SJSA1 (cell line): ENCODE results near the gene ZBTB16. TPM values are rescaled to one million over a fixed set of nuclear protein-coding genes. Genes with fewer than 3 reads are reported as not detected.

Experiments used
- DNase-seq, 2 experiments: peaks; one replicate each; pipeline ENCODE4 v3.0.0-alpha.2; 2015 to 2020; ENCODE audit warnings: low spot score in 2 of 2, low read depth in 1 of 2
- H3K27ac ChIP-seq: fragments of 250-450 bp; sonication (Bioruptor Pico); 2 replicates; pipeline ENCODE4 v1.5.1; 2020; ENCODE audit warnings: mild to moderate bottlenecking, moderate library complexity
- H3K27me3 ChIP-seq: fragments of 250-450 bp; sonication (Bioruptor Pico); replicated peaks from 2 replicates; pipeline ENCODE4 v1.5.1; 2020; ENCODE audit warnings: mild to moderate bottlenecking, moderate library complexity
- H3K36me3 ChIP-seq: fragments of 250-450 bp; sonication (Bioruptor Pico); 2 replicates; pipeline ENCODE4 v1.5.1; 2020; ENCODE audit warnings: mild to moderate bottlenecking
- H3K4me1 ChIP-seq: fragments of 250-450 bp; sonication (Bioruptor Pico); replicated peaks from 2 replicates; pipeline ENCODE4 v1.6.1; 2021; ENCODE audit warnings: mild to moderate bottlenecking
- H3K4me3 ChIP-seq: fragments of 250-450 bp; sonication (Bioruptor Pico); 2 replicates; pipeline ENCODE4 v1.5.1; 2020; ENCODE audit warnings: mild to moderate bottlenecking
- H3K9me3 ChIP-seq: fragments of 250-450 bp; sonication (Bioruptor Pico); replicated peaks from 2 replicates; pipeline ENCODE4 v1.5.1; 2020; ENCODE audit warnings: mild to moderate bottlenecking
- total RNA-seq: library from RNA; depleted of rRNA; stranded (reverse); fragments of >200 nt; shearing (Covaris generic); gene quantifications from 2 replicates; pipeline ENCODE4 v1.2.3, GENCODE V29; 2014

Gene ZBTB16
- total RNA-seq, 1 experiment from 2014 or later: not detected

DNA sequence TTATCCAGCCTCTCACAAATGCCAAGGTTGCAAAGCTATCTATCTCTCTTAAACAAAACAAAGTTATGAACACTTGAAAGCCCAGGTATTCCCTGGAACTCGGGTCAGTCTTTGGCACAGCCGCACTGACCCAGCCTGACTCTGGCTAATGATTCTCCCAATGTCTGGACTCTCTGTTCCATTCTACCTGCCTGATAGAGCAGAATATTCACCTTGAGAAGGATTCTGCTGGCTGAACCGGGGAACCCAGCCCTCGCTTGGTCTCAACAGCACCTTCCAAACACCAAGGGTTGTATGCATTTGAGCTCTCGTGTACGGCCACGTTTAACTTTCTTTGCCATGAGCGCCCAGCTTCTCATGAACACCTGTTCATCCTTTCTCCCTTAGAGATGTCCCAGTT is 116.8 kb downstream of the ZBTB16 start:
- H3K27ac ChIP-seq: no peak overlapping the region
- no peak for DNase-seq
- no peak overlapping the region for H3K4me3 ChIP-seq
- no peaks in the 10 kb centered on the region for H3K36me3 ChIP-seq
- H3K9me3 ChIP-seq: no peaks in the 10 kb centered on the region
- H3K27me3 ChIP-seq: no peaks in the 10 kb centered on the region
- H3K4me1 ChIP-seq: no peaks in the 10 kb centered on the region

DNA sequence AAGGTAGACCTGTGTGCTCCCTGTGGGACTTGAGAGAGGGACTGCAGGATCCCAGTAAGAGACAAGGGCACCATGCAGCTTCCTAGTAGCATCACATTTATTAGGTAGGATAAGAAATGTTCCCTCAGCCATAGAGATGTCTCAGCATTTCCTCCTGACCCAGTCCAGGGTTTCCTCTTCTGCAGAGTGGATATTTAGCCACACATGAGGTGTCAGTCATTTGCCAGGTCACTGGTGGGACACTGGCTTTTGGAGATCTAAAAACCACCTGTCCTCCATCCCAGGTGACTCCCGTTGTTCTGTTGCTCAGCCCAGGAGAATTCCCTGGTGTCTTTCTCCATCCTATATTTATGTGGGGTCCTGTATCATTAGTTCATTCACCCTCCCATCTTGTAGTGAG is 119.1 kb downstream of the ZBTB16 start:
- no peak overlapping the region for H3K4me3 ChIP-seq
- H3K9me3 ChIP-seq: no peaks in the 10 kb centered on the region
- no peak for DNase-seq
- no peak overlapping the region for H3K27ac ChIP-seq
- no peaks in the 10 kb centered on the region for H3K27me3 ChIP-seq
- H3K36me3 ChIP-seq: no peaks in the 10 kb centered on the region
- H3K4me1 ChIP-seq: no peaks in the 10 kb centered on the region

DNA sequence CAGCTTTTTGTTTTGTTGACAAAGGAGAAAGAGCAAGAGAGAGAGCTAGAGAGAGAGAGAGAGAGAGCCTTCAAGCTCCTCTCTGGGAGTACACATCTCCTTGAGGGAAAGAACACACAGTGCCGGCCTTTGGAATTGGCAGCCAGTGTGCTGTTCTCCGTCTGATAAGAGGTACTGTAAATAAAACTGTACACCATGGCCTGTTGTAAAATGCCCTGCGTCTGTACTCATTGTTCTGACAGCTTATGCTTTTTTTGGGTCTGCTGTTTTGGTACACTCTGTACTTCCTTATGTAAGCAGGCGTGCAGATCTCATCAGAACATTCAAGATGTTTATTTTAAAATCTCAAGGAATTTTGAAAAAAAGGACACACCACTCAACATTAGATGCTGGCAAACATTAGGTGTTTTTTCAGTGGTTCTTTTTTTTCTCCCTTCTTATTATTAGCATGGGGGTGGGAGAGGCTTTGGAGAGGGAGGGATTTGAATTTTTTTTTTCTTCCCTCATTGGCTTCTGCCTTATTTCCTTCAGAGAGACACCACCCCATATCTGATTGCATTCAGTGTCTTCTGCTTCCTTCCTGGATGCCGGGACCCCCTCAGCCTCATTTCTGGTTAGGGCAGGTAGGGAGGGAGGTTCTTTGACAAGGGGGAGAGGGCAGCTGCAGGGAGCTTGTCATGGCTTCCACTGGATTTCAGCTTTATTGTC is 119.9 kb downstream of the ZBTB16 start:
- H3K27me3 ChIP-seq: no peaks in the 10 kb centered on the region
- no peak for DNase-seq
- H3K9me3 ChIP-seq: no peaks in the 10 kb centered on the region
- no peak overlapping the region for H3K4me3 ChIP-seq
- H3K27ac ChIP-seq: no peak overlapping the region
- H3K36me3 ChIP-seq: no peaks in the 10 kb centered on the region
- H3K4me1 ChIP-seq: no peaks in the 10 kb centered on the region

DNA sequence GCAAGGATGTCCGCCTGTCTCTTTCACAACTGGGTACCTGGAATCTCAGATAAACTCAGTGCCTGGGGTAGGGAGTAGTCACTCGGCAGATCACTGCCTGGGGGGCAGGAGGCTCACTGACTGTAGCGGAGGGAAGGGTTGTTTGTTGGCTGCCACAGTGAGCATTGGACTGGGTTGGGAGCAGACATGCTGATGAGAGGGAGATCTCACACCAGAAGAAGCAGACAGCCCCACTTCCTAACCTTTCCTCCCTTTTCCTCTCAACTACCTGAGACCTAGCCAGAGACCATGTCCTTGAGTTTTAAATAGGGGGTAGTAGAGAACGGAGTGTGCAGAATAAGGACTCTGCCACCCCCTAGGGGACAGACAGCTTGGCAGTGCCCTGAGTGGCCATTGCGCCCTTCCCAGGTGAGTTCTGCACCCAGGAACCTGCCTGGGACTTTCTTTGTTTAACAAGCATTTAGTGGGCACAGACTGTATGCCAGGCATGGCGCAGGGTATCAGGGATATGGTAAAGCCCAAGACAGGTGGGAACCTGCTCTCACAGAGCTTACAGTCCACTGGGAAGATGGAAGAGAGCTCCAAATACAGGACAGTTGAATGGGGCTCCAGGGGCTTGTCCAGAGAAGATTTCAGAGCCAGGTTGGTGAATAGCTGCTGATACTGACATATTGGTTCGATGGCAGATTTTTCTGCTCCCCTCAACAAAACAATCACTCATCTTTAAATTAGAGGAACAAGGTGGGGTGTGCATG is 121.0 kb downstream of the ZBTB16 start:
- no peak overlapping the region for H3K27ac ChIP-seq
- H3K4me1 ChIP-seq: no peaks in the 10 kb centered on the region
- DNase-seq: no peak
- no peaks in the 10 kb centered on the region for H3K27me3 ChIP-seq
- H3K4me3 ChIP-seq: no peak overlapping the region
- no peaks in the 10 kb centered on the region for H3K9me3 ChIP-seq
- H3K36me3 ChIP-seq: no peaks in the 10 kb centered on the region

DNA sequence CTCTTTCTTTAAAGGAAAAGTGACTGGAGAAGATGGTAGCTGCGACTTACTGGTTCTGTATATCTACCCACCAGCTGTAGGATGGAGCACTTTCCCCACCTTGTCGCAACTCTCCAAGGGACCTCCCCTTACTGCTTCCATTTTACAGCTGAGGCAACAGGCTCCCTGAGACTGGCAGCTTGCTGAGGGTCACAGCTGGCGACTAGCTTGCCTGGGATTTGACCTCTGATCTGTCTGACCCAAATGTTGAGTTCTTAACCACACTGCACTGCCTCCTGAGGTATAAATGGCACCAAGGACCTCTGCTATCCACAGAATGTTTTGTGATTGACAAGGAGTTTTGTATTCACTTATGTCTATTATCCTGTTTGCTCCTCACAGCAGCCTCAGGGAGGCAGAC is 121.7 kb downstream of the ZBTB16 start:
- H3K4me1 ChIP-seq: no peaks in the 10 kb centered on the region
- H3K9me3 ChIP-seq: no peaks in the 10 kb centered on the region
- no peak overlapping the region for H3K27ac ChIP-seq
- no peaks in the 10 kb centered on the region for H3K36me3 ChIP-seq
- no peak overlapping the region for H3K4me3 ChIP-seq
- no peaks in the 10 kb centered on the region for H3K27me3 ChIP-seq
- no peak for DNase-seq

DNA sequence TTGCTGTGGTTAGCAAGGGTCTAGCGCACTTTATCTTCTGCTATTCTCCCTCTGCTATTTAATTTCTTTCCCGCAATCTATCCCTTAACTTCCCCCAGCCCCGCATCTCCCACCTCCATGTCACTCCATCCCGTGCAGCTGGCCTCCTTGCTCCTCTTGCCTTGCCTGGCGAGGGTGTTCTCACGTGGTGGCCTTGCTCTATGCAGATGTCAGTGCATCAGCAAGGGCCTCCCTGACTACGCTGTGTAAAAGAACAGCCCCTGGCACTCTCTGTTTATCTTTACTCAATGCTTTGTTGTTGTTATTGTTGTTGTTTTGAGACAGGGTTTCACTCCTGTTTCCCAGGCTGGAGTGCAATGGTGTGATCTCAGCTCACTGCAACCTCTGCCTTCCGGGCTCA is 122.2 kb downstream of the ZBTB16 start:
- no peak for DNase-seq
- H3K4me1 ChIP-seq: no peaks in the 10 kb centered on the region
- H3K4me3 ChIP-seq: no peak overlapping the region
- H3K36me3 ChIP-seq: no peaks in the 10 kb centered on the region
- H3K27me3 ChIP-seq: no peaks in the 10 kb centered on the region
- no peaks in the 10 kb centered on the region for H3K9me3 ChIP-seq
- H3K27ac ChIP-seq: no peak overlapping the region

DNA sequence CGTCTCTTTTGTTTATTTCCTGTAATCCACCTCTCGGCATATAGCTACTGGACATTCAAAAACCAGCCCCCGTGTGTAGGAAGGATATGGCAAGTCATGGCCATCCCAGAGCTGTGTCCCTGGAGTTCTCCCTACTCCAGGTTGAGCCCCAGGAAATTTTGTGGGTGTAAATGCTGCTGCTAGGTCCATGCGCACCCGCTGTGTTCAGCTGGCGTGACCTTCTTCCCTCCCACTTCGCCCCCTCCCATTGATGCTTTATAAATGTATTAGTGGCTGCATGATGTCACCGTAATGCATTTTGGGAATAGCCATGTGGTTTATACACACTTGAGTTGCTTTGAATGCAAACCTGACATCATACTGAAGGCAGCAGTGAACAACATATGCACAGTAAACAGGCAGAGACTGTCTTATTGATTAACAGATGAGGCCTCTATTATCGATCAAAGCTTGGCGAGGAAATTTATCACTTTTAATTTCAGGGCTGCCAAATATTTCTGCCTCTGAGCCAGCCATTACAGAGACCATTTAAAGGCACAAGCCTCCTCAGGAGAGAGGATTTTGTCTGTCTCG is 123.0 kb downstream of the ZBTB16 start:
- H3K9me3 ChIP-seq: no peaks in the 10 kb centered on the region
- DNase-seq: no peak
- H3K27ac ChIP-seq: no peak overlapping the region
- H3K27me3 ChIP-seq: no peaks in the 10 kb centered on the region
- H3K4me1 ChIP-seq: no peaks in the 10 kb centered on the region
- no peak overlapping the region for H3K4me3 ChIP-seq
- H3K36me3 ChIP-seq: no peaks in the 10 kb centered on the region

DNA sequence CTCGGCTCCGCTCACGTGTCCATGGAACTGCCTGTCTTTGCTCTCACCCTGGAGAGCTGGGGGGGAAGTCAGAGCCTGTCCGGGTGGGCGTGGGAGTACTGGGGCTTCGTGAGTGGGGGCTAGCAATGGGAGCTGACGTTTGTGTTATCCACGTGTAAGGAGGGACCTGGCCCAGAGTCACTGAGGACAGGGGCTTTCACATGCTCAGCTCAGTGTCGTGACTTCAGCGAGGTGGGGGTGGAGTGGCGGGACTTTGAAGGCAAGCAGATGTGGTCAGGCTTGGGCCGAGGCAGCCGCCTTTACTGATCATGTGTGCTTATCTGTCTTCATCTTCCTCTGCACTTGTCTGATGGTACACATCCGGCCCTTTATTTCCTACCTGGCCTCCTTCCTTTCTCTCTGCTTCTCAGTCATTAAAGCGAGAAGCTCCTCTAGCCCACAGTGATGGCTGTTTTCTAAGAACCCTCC is 123.6 kb downstream of the ZBTB16 start:
- Histone ChIP-seq H3K9me3 (no peaks in the 10 kb centered on the region), H3K27ac (no peak overlapping the region), H3K27me3 (no peaks in the 10 kb centered on the region), H3K4me3 (no peak overlapping the region), H3K36me3 (no peaks in the 10 kb centered on the region), H3K4me1 (no peaks in the 10 kb centered on the region)
- DNase-seq: no peak

DNA sequence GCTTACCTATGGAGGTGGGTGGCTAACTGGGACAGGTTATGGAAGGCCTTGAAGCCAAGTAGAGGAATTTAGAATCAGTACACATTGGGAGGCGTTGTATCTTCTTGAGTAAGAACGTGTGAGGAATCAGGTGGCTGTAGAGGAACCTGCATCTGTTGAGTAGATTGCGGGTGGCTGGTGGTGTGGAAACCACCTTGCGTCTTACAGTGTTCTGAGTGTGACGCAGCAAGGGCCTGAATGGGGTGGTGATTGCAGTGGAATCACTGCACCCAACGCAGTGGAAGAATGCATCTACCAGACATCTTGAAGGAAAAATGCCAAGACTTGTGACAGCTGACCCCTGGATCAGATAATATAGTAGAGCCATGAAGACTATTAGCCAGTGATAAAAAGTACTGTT is 125.9 kb downstream of the ZBTB16 start:
- Histone ChIP-seq H3K27me3 (no peaks in the 10 kb centered on the region), H3K36me3 (no peaks in the 10 kb centered on the region), H3K4me1 (no peaks in the 10 kb centered on the region)

DNA sequence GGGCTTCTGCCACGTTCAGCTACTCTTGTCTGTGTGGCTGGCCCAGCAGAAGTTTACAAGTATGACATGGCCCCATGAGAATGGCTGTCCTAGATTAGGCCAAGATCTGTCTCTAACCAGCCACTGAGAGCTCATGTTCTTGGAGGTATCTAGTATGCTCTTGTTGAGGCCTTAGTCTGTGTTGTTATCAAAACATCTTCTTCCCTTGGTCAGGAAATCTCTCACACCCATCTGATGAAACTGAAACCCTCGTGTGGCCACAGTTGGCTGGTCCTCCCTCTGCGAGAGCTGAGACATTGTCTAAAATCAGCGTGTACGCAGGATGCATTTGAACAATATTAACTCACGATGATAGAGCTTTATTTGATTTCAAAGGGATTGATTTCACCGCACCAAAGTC is 127.7 kb downstream of the ZBTB16 start:
- no peak overlapping the region for H3K27ac ChIP-seq
- DNase-seq: no peak

More for the DNA sequence above, 125.9 kb downstream of the ZBTB16 start:
- Histone ChIP-seq H3K9me3 (no peaks in the 10 kb centered on the region), H3K27ac (no peak overlapping the region), H3K4me3 (no peak overlapping the region)
- DNase-seq: no peak

DNA sequence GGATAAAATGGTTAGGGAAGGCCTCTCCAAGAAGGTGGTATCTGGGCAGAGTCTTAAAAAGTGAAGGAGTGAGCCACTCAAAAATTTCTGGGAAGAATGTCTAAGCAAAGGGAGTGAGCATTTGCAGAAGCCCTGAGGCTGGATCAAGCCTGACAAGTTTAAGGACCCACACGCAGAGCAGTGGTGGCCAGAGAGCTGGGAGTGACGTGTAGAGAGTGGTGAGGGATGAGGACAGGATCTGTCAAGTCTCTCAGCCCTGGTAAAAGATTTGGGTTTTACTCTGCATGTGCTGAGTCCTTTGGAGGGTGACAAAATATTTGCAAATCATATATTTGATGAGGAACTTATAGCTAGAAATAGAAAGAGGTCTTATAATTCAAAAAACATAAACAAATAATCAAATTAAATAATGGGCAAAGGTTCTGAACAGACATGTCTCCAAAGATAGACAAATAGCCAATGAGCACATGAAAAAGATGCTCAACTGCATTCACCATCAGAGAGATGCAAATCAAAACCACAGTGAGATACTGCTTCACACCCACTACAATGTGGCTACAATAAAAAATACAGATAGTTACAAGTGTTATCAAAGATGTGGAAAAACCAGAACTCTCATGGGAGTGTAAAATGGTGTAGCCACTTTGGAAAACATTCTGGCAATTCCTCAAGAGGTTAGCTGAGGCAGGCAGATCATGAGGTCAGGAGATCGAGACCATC is 129.5 kb downstream of the ZBTB16 start:
- Histone ChIP-seq H3K9me3 (no peaks in the 10 kb centered on the region), H3K4me3 (no peak overlapping the region), H3K4me1 (no peaks in the 10 kb centered on the region), H3K27me3 (no peaks in the 10 kb centered on the region), H3K27ac (no peak overlapping the region), H3K36me3 (no peaks in the 10 kb centered on the region)
- no peak for DNase-seq

More for the DNA sequence above, 127.7 kb downstream of the ZBTB16 start:
- no peaks in the 10 kb centered on the region for H3K27me3 ChIP-seq
- H3K4me1 ChIP-seq: no peaks in the 10 kb centered on the region
- no peak overlapping the region for H3K4me3 ChIP-seq
- H3K9me3 ChIP-seq: no peaks in the 10 kb centered on the region
- no peaks in the 10 kb centered on the region for H3K36me3 ChIP-seq

DNA sequence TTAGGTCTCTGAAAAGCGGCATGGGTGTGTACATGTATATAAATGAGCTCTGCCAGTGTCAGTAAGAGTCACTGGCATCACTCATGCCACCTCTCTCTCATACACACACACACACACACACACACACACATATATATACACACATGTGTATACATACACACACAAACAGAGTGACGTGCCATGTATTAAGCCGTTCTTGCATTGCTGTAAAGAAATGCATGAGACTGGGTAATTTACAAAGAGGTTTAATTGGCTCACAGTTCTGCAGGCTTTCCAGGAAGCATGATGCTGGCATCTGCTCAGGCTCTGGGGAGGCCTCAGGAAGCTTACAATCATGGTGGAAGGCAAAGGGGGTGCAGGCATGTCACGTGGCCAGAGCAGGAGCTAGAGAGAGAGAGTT is 131.1 kb downstream of the ZBTB16 start:
- Histone ChIP-seq H3K9me3 (no peaks in the 10 kb centered on the region), H3K27me3 (no peaks in the 10 kb centered on the region), H3K4me1 (no peaks in the 10 kb centered on the region), H3K4me3 (no peak overlapping the region), H3K27ac (no peak overlapping the region), H3K36me3 (no peaks in the 10 kb centered on the region)
- DNase-seq: no peak

DNA sequence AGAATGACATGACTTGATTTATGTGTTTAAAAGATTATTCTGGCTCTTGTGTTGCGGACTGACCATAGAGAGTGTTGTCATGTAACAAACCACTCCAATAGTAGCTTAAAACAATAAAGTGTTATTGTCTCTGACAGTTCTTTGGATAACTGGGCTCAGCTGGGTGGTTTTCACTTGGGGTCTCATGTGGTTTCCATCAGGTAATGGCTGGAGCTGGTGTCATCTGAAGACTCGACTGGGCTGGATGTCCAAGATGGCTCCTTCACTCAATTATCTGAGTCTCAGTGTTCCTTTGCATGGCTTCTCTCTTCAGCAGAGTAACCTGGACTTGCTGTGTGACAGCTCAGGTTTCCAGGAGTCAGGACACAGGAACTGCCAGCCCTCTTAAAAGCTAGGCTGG is 132.4 kb downstream of the ZBTB16 start:
- no peak overlapping the region for H3K27ac ChIP-seq
- H3K27me3 ChIP-seq: no peaks in the 10 kb centered on the region
- no peaks in the 10 kb centered on the region for H3K36me3 ChIP-seq
- no peak for DNase-seq
- H3K9me3 ChIP-seq: no peaks in the 10 kb centered on the region
- H3K4me3 ChIP-seq: no peak overlapping the region
- no peaks in the 10 kb centered on the region for H3K4me1 ChIP-seq
